GM21515 (cell line): ENCODE data around the gene ABT1.

Experiments
- ATAC-seq: cut with Tn5 transposase; IDR thresholded peaks from one replicate; pipeline ENCODE4 v1.9.1; 2021; ENCODE audit not compliant: unreplicated experiment

ABT1 gene

GRCh38 chr6:26571592-26572296, 25.0 kb upstream of the ABT1 start:
- ATAC-seq: no peak

DNA sequence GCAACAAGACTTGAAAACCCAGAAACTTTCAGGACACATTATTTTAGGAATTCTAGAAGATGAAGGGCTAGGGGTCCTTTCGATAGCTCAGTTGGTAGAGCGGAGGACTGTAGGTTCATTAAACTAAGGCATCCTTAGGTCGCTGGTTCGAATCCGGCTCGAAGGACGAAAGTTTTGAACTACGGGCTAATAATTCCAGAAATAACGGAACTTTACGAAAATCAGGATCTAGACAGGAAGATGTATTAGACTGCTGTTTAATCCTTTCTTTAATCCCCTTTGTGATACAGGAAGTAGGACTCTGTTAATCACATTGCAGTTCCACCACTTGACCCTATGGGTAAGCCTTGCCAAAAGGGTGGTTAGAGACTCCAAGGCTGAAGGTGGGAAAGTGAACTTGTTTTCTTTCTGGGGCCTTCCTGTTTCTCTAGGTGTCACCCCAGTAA, 21.2 kb upstream of the ABT1 start:
- no peak for ATAC-seq

DNA sequence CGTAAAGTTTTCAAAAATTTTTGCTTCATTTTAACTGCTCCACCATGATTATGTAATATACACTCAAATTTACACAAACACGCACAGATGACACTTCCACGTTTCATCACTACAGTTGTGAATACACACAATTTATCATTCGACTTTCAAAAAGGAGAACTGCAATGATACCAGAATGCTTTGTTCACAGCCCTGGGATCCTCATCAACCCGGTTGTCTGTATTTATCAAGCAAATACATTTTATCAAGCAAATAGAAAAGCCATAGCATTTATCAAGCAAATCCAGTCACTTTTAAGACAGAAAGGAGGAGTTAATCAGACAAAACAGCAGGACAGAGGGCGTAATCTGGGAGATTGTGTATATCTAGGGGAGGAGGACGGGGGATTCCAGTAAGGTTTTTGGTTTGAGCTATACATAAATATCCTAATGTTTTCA, 20.3 kb upstream of the ABT1 start:
- ATAC-seq: no peak

GRCh38 chr6:26576929-26577719, 19.6 kb upstream of the ABT1 start:
- ATAC-seq: no peak

DNA sequence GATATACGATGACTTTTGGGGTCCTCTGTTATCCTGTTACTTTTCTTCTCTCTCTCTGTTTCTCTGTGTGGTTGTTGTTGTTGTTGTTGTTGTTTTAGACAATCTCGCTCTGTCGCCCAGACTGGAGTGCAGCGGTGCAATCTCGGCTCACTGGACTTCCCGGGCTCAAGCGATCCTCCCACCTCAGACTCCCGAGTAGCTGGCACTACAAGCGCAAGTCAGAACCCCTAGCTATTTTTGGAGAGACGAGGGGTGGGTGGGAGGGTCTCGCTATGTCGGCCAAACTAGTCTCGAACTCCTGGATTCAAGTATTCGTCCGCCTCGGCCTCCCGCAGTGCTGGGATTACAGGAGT, 19.1 kb upstream of the ABT1 start:
- no peak for ATAC-seq

DNA sequence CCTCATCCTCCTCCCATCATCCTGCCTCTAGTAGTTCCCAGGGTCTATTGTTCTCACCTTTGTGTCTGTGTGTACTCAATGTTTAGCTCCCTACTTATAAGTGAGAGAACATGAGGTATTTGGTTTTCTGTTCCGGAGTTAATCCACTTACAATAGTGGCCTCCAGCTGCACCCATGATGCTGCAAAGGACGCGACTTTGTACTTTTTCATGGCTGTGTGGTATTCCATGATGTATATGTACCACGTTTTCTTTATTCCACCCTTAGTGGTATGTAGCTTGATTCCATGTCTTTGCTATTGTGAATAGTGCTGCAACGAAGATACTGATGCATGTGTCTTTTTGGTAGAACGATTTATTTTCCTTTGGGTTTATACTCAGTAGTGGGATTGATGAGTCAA, 18.5 kb upstream of the ABT1 start:
- no peak for ATAC-seq

DNA sequence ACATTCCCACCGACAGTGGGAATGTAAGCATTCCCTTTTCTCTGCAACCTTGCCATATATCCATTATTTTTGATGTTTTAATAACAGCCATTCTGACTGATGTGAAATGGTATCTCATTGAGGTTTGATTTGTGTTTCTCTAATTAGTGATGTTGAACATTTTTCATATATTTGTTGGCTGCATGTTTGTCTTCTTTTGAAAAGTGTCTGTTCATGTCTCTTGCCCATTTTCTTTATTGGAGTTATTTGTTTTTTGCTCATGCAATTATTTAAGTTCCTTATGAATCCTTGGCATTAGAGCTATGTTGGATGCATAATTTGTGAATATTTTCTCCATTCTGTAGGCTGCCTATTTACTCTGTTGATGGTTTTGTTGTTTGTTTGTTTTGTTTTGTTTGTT, 18.0 kb upstream of the ABT1 start:
- no peak for ATAC-seq

DNA sequence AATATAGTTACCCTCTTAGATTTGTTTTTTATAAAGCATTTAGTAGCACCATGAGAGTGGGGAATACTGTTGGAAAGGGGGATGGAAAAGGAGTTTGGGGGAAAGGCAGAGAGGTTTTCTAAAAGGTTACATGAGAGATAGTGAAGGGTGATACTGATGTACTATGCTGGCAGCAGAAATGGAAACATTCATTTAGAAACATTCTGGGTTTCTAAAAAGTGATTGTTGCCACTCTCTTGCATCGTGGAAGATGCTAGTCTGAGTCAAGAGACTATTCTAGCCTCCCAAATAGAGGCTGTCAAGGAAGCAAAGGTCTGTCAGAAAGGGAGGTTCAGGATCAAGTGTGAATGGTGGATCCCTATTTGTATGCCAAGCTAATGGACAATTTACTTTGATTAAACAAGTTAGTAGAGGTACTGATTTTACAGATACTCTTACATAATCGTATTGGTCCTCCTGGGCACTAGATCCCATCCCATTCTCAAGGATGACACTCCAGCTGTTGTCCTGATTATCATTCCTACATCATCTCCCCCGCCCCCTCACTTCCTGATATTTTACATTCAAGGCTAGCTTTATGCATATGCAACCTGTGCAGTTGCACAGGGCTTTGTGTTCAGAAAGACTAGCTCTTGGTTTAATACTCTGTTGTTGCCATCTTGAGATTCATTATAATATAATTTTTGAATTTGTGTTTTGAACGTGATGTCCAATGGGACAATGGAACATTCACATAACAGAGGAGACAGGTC, 15.4 kb upstream of the ABT1 start:
- no peak for ATAC-seq

DNA sequence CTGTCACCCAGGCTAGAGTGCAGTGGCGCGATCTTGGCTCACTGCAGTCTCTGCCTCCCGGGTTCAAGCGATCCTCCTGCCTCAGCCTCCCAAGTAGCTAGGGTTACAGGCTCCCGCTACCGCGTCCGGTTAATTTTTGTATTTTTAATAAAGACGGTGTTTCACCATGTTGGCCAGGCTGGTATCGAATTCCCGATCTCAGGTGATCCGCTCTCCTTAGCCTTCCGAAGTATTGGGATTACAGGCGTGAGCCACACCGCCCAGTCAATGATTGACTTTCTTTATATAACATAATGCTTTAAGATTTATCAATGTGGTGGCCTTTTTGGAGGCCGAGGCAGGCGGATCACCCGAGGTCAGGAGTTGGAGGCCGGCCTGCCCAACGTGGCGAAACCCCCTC, 7.8 kb upstream of the ABT1 start:
- no peak for ATAC-seq

GRCh38 chr6:26592649-26593048, 4.1 kb upstream of the ABT1 start:
- no peak for ATAC-seq

GRCh38 chr6:26593278-26594130, 3.2 kb upstream of the ABT1 start:
- ATAC-seq: no peak

GRCh38 chr6:26594131-26594498, 2.6 kb upstream of the ABT1 start:
- no peak for ATAC-seq

DNA sequence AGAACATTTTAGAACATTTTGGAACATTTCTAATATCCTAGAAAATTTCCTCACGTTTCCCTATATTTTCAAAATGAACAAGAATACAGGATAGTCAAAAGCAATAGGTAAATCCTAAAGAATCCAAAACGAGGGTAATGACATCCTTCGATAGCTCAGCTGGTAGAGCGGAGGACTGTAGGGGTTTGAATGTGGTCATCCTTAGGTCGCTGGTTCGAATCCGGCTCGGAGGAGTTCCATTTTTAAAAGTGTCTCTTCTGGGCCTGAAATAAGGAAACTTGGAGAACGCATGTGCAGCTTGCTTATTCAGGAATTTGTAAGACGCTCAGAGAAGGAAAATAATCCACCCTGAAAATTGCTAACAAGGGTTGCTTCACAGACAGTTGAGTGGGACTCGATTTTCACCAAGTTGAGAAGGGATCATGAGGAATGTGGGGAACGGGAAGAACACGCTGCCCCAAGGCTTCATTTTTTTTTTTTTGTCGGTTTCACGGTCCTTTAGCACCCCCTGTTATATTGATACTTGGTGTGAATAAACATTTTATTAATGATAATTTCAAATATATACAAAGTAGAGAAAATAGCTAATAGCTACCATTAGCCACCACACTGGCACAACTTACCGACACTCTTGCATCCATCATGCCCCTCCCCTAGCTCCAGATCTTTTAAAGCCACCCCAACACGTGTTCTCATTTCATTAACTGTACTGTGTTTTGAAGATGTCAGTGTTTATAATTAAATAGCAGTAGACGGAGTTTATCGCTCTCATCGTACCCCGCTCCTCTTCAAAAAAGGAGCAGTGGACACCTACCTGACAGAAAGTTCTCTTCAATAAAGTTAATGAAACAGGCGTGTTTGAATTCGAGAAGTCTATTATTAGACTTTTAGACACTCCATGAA, 1.8 kb upstream of the ABT1 start:
- no peak for ATAC-seq

DNA sequence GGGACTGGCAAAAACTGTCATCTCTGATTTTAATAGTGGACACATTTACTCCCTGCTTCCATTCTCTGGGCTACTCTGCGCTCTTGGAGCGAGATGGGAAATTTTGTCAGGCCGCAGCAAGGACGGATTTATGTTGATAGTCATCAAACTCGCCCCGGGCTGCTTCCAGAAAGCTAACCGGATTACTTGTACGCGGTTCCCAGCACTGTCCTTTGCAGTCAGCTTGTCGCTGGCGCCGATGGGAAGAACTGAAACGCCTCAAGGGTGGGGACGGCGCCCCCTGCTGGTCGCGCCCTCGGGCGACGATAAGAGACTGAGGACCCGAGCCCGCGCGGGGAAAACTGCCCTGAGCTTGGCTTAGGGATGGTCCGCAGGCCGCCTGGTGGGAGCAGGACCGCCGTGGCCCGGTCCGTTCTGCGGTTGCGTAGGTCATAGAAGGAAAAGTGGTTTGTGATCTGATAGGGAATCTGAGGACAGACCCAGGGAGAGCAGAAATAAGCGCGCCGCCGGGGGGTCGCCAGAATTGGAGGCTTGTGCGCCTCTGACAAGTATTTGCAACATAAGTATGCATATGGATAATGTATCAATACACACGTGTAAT, 984 bp upstream of the ABT1 start:
- ATAC-seq: peak; percentile 47

- ATAC-seq: no peak
Observed at GRCh38 chr6:26597389-26597766, 625 bp downstream of the ABT1 start.

DNA sequence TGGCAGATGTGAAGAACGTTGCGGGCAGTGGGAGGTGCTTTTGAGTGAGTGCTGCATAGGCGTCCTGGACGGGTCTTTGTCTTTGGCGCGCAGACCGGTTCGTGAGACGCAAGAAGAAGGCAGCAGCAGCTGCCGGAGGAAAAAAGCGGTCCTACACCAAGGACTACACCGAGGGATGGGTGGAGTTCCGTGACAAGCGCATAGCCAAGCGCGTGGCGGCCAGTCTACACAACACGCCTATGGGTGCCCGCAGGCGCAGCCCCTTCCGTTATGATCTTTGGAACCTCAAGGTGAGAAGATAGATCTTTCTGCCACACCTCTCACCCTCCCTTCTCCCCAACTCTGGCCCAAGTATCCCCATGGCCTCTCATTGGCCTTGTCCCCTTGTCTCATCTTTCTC, 1.1 kb downstream of the ABT1 start:
- no peak for ATAC-seq

DNA sequence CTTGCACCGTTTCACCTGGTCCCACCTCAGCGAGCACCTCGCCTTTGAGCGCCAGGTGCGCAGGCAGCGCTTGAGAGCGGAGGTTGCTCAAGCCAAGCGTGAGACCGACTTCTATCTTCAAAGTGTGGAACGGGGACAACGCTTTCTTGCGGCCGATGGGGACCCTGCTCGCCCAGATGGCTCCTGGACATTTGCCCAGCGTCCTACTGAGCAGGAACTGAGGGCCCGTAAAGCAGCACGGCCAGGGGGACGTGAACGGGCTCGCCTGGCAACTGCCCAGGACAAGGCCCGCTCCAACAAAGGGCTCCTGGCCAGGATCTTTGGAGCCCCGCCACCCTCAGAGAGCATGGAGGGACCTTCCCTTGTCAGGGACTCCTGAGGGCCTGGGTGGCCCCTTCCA, 1.5 kb downstream of the ABT1 start:
- ATAC-seq: no peak

- ATAC-seq: no peak
Observed at GRCh38 chr6:26599134-26599533, 2.4 kb downstream of the ABT1 start.

- no peak for ATAC-seq
Observed at GRCh38 chr6:26599591-26599990, 2.8 kb downstream of the ABT1 start.

- no peak for ATAC-seq
Observed at GRCh38 chr6:26600759-26601158, 4.0 kb downstream of the ABT1 start.
